MCF 10A (cell line): ENCODE results near the gene MEI4. TPM values are rescaled to one million over a fixed set of nuclear protein-coding genes. Genes with fewer than 3 reads are reported as not detected.
A peak's percentile ranks its signal among the peaks of the same experiment; 100 is the strongest.

Source experiments
- BruUV-seq: library from RNA; stranded (reverse); fragments of 400-500 nt; replicated peaks from 2 replicates; lab custom pipeline; 2021; lab: Mats Ljungman, UMichigan
- CTCF ChIA-PET: fragments of 300-600 bp; sonication (Branson Sonifier 250); formaldehyde crosslinking; extraction: SDS; loops from one replicate; lab custom pipeline; 2021; ENCODE audit warnings: antibody characterized with exemption, inconsistent platforms; lab: Yijun Ruan, JAX
- POLR2A ChIA-PET: fragments of 300-600, 350-650 bp; sonication (Branson Sonifier 250); formaldehyde crosslinking; extraction: SDS; loops from one replicate; lab custom pipeline; 2020; ENCODE audit warnings: antibody characterized with exemption, inconsistent platforms; lab: Yijun Ruan, JAX
- DNase-seq: peaks from one replicate; pipeline ENCODE4 v3.0.0-alpha.2; 2018; ENCODE audit not compliant: unreplicated experiment
- H3K27ac Mint-ChIP-seq: one replicate; pipeline ENCODE4 v1.8.0; 2022; ENCODE audit warnings: mild to moderate bottlenecking, low read depth, mixed read lengths; ENCODE audit not compliant: unreplicated experiment
- H3K27me3 Mint-ChIP-seq: one replicate; pipeline ENCODE4 v1.8.0; 2022; ENCODE audit warnings: mixed read lengths; ENCODE audit not compliant: insufficient read depth, unreplicated experiment
- H3K36me3 Mint-ChIP-seq: one replicate; pipeline ENCODE4 v1.8.0; 2022; ENCODE audit warnings: mild to moderate bottlenecking, moderate library complexity, mixed read lengths; ENCODE audit not compliant: insufficient read depth, unreplicated experiment
- H3K4me1 Mint-ChIP-seq: one replicate; pipeline ENCODE4 v1.8.0; 2022; ENCODE audit warnings: mixed read lengths; ENCODE audit not compliant: insufficient read depth, unreplicated experiment
- H3K4me3 Mint-ChIP-seq: one replicate; pipeline ENCODE4 v1.8.0; 2022; ENCODE audit warnings: mild to moderate bottlenecking, moderate library complexity, mixed read lengths; ENCODE audit not compliant: unreplicated experiment
- H3K9me3 Mint-ChIP-seq: one replicate; pipeline ENCODE4 v1.8.0; 2022; ENCODE audit warnings: mixed read lengths; ENCODE audit not compliant: unreplicated experiment
- intact Hi-C: fragments of 100-400 bp; cut with micrococcal nuclease; formaldehyde crosslinking; loops from 2 replicates; pipeline ENCODE4 v1.14.1; 2022
- total RNA-seq: library from RNA; stranded (reverse); gene quantifications from 2 replicates; pipeline ENCODE4 v1.2.3, GENCODE V29; 2022
- TF ChIP-seq, protein P1 (sequence below): fragments of 200-600 bp; IDR thresholded peaks from one replicate; pipeline ENCODE4 v1.8.0; 2022; ENCODE audit warnings: antibody characterized with exemption, mild to moderate bottlenecking; ENCODE audit not compliant: unreplicated experiment

MEI4 gene
- total RNA-seq, 1 experiment from 2014 or later: not detected

DNA sequence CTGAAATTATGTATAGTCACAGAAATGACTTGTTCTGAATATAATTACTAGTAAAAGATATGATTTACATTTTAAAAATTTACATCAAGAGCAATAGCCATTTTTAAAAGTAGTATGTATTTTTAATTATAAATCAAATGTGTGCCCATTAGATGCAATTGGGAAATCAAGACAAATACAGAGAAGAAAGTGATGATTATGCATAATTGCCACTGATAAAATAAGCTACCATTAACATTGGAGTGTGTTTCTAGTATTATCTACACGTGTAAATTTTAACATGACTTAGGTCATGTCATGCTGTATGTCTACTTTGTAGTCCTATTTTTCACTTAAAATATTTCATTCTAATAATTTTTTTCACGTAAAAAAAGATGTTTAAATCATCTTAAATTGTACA lies 22.8 kb upstream of the MEI4 start:
- TF ChIP-seq, protein P1, sequence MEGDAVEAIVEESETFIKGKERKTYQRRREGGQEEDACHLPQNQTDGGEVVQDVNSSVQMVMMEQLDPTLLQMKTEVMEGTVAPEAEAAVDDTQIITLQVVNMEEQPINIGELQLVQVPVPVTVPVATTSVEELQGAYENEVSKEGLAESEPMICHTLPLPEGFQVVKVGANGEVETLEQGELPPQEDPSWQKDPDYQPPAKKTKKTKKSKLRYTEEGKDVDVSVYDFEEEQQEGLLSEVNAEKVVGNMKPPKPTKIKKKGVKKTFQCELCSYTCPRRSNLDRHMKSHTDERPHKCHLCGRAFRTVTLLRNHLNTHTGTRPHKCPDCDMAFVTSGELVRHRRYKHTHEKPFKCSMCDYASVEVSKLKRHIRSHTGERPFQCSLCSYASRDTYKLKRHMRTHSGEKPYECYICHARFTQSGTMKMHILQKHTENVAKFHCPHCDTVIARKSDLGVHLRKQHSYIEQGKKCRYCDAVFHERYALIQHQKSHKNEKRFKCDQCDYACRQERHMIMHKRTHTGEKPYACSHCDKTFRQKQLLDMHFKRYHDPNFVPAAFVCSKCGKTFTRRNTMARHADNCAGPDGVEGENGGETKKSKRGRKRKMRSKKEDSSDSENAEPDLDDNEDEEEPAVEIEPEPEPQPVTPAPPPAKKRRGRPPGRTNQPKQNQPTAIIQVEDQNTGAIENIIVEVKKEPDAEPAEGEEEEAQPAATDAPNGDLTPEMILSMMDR: no peak
- H3K9me3 Mint-ChIP-seq: peaks cover 8% of the 10 kb centered on the region
- H3K4me1 Mint-ChIP-seq: peaks cover 5% of the 10 kb centered on the region
- no peak overlapping the region for H3K27ac Mint-ChIP-seq
- no peaks in the 10 kb centered on the region for H3K27me3 Mint-ChIP-seq
- no peak for DNase-seq
- ChIA-PET CTCF (interaction anchor here (0.7 kb wide), 2 partner anchors 10 to 114 kb away, joined by 3 to 4 read pairs; no protein-coding TSS in a partner anchor), POLR2A (no interaction called here)
- no TSS peak for BruUV-seq
- intact Hi-C loops: no loop called here
- H3K36me3 Mint-ChIP-seq: no peaks in the 10 kb centered on the region
- no peak overlapping the region for H3K4me3 Mint-ChIP-seq

DNA sequence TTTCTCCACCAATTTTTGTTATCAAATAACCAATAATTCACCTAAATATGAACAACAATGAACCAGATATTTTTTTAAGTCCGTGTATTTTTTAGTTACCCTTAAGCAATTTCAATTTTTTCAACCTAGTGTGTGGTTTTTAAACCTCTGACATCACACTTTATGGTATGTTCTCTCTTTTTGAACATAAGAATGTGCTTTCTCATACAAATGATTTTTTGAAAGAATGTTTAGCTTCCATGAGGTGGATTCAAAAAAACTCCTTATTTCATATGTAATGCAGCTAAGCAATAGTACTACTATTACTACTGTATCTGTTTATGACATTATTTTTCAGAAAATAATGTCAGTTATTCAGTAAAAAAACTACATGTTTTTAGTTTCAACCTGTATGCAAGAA lies 19.4 kb upstream of the MEI4 start:
- TF ChIP-seq, protein P1: no peak
- intact Hi-C loops: no loop called here
- ChIA-PET CTCF (no interaction called here), POLR2A (no interaction called here)
- Mint-ChIP-seq H3K4me1 (peaks cover 5% of the 10 kb centered on the region), H3K27me3 (no peaks in the 10 kb centered on the region), H3K9me3 (no peaks in the 10 kb centered on the region), H3K4me3 (no peak overlapping the region), H3K27ac (no peak overlapping the region), H3K36me3 (no peaks in the 10 kb centered on the region)
- no TSS peak for BruUV-seq
- no peak for DNase-seq

DNA sequence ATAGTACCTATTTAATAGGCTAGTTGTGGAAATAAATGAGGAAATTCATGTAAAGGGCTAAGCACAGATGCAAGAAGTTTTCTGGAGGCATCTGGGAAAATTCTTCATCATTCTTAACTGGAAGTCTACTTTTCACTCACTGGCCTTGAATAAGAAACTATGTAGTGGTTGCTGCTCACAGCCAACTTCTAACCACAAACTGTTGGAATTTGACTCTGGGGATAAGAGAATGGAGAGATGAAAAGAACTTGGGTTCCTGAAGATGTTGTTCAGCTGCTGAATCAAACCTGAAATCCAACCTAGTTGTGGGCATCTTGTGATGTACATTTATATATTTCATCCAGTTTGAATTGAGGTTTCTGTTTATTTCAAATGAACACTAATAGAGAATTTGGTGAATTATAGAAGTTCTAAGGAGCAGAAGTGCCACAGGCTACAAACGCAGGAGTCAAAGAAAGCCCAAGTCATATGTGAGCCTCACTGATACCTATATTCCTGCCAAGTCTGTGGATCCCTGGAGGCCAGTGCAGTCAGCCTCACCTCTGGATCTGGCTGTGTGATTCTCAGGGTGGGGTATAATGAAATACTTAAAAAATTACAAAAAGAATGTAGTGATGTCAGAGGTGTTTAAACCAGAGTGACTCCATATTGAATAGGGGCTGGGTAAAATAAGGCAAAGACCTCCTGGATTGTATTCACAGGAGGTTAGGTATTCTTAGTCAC lies 18.7 kb upstream of the MEI4 start:
- H3K9me3 Mint-ChIP-seq: no peaks in the 10 kb centered on the region
- peaks cover 5% of the 10 kb centered on the region for H3K4me1 Mint-ChIP-seq
- H3K4me3 Mint-ChIP-seq: no peak overlapping the region
- BruUV-seq: no TSS peak
- H3K27ac Mint-ChIP-seq: no peak overlapping the region
- ChIA-PET CTCF (interaction anchor here (0.7 kb wide), 1 partner anchor 1438 kb away, joined by 3 read pairs; no protein-coding TSS in a partner anchor), POLR2A (no interaction called here)
- peak; percentile 9 for DNase-seq
- H3K27me3 Mint-ChIP-seq: no peaks in the 10 kb centered on the region
- TF ChIP-seq, protein P1: no peak
- H3K36me3 Mint-ChIP-seq: no peaks in the 10 kb centered on the region
- intact Hi-C loops: no loop called here

DNA sequence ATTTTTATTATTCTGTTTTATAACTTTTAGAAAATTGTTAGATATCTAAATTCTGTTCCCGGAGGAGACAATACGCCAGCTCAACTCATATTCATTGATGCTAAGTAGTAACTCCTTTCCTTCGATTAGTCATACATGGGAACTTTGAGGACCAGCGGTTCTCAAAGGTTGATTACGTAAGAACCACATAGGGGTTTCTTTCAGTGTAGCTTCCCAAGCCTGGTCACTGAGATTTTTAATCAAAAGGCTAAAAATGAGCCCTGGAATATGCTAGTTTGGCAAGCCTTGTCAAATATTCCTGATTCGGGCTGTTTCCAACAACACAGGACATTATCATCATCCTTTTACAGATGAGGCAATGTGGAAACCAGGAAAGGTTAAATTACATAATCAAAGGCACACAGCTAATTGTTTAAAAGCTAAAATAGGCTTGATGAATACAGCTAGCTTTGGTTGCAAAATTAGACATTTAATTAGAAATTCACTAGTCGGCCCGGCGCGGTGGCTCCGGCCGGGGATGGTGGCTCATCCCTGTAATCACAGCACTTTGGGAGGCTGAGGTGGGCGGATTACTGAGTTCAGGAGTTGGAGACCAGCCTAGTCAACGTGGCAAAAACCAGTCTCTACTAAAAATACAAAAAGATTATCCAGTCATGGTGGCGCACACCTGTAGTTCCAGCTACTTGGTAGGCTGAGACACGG lies 14.6 kb upstream of the MEI4 start:
- Mint-ChIP-seq H3K27ac (no peak overlapping the region), H3K4me1 (peaks cover 5% of the 10 kb centered on the region), H3K4me3 (no peak overlapping the region), H3K27me3 (no peaks in the 10 kb centered on the region), H3K9me3 (no peaks in the 10 kb centered on the region), H3K36me3 (no peaks in the 10 kb centered on the region)
- CTCF ChIA-PET: interaction anchor here (1.0 kb wide), 1 partner anchor 40 kb away, joined by 5 read pairs; no protein-coding TSS in a partner anchor
- intact Hi-C loops: no loop called here
- DNase-seq: peak; percentile 73
- TF ChIP-seq, protein P1: no peak
- BruUV-seq: no TSS peak
- POLR2A ChIA-PET: no interaction called here
